BE2C (cell line): ENCODE data around the gene SHOC2. TPM values are rescaled to one million over a fixed set of nuclear protein-coding genes. Genes with fewer than 3 reads are reported as not detected.

ENCODE experiments used
- DNase-seq: peaks from one replicate; pipeline ENCODE4 v3.0.0-alpha.2; 2020
- H3K27me3 ChIP-seq: fragments of 250-450 bp; sonication (Bioruptor Pico); 2 replicates; pipeline ENCODE4 v1.5.1; 2020; ENCODE audit warnings: mild to moderate bottlenecking
- H3K36me3 ChIP-seq: fragments of 250-450 bp; sonication (Bioruptor Pico); 2 replicates; pipeline ENCODE4 v1.5.1; 2020; ENCODE audit warnings: mild to moderate bottlenecking
- H3K4me1 ChIP-seq: fragments of 250-450 bp; sonication (Bioruptor Pico); 2 replicates; pipeline ENCODE4 v1.5.1; 2020
- H3K4me3 ChIP-seq: 2 replicates; pipeline ENCODE4 v1.5.1; 2011; ENCODE audit warnings: low read depth, low read length
- H3K9me3 ChIP-seq: fragments of 250-450 bp; sonication (Bioruptor Pico); 2 replicates; pipeline ENCODE4 v1.5.1; 2020
- CTCF ChIP-seq: IDR thresholded peaks from 2 replicates; pipeline ENCODE4 v1.5.1; 2012; ENCODE audit warnings: mild to moderate bottlenecking, low read depth, low read length
- polyA plus RNA-seq: library from polyadenylated mRNA; unstranded; fragments of >200 nt; gene quantifications from one replicate; pipeline ENCODE4 v1.2.1, GENCODE V29; 2012; ENCODE audit warnings: low read depth, missing spikeins; ENCODE audit not compliant: insufficient read length, insufficient read depth

Gene SHOC2
- polyA plus RNA-seq: 20.7 TPM

- H3K36me3 ChIP-seq: no peaks in the 10 kb centered on the region
- DNase-seq: peak; percentile 99
- no peaks in the 10 kb centered on the region for H3K27me3 ChIP-seq
- H3K9me3 ChIP-seq: no peaks in the 10 kb centered on the region
- peak within 1 kb of the TSS; percentile 96 for H3K4me3 ChIP-seq
- no peaks in the 10 kb centered on the region for H3K4me1 ChIP-seq
- peak; percentile 23; the same call in 1 of the 2 replicates for TF ChIP-seq CTCF
These were observed at the start of gene SHOC2 for GRCh38 chr10:110919349-110919931. Gene SHOC2 (plus strand): TSS chr10:110919604. CDS start chr10:110964359, 44,755 bp downstream.

GRCh38 chr10:110870823-110871297 lies 48.5 kb upstream of the SHOC2 start:
- no peaks in the 10 kb centered on the region for H3K36me3 ChIP-seq
- TF ChIP-seq CTCF: no peak
- H3K4me1 ChIP-seq: peaks cover 16% of the 10 kb centered on the region
- no peaks in the 10 kb centered on the region for H3K27me3 ChIP-seq
- no peaks in the 10 kb centered on the region for H3K9me3 ChIP-seq
- H3K4me3 ChIP-seq: no peak overlapping the region
- peak; percentile 28 for DNase-seq

- DNase-seq: peak; percentile 99
- Histone ChIP-seq H3K9me3 (no peaks in the 10 kb centered on the region), H3K4me3 (peak within 1 kb of the TSS; percentile 76), H3K27me3 (no peaks in the 10 kb centered on the region), H3K36me3 (no peaks in the 10 kb centered on the region), H3K4me1 (peaks cover 14% of the 10 kb centered on the region)
- TF ChIP-seq CTCF: no peak
These were observed 47.9 kb upstream of the SHOC2 start, which contains the start of gene PDCD4 for GRCh38 chr10:110871298-110872084. Gene PDCD4 (plus strand): TSS chr10:110871928. CDS start chr10:110876028, 4,100 bp downstream.

- DNase-seq: peak; percentile 88
- no peaks in the 10 kb centered on the region for H3K9me3 ChIP-seq
- peak overlapping the region; percentile 76 for H3K4me3 ChIP-seq
- TF ChIP-seq CTCF: peak; percentile 28; the same call in 1 of the 2 replicates
- H3K4me1 ChIP-seq: peaks cover 8% of the 10 kb centered on the region
- H3K36me3 ChIP-seq: no peaks in the 10 kb centered on the region
- H3K27me3 ChIP-seq: no peaks in the 10 kb centered on the region
These were observed 47.0 kb upstream of the SHOC2 start for GRCh38 chr10:110872145-110872983.

GRCh38 chr10:110872984-110873923 lies 46.1 kb upstream of the SHOC2 start:
- H3K4me1 ChIP-seq: peaks cover 8% of the 10 kb centered on the region
- no peaks in the 10 kb centered on the region for H3K36me3 ChIP-seq
- no peak for DNase-seq
- no peaks in the 10 kb centered on the region for H3K27me3 ChIP-seq
- peak overlapping the region; percentile 76 for H3K4me3 ChIP-seq
- no peak for TF ChIP-seq CTCF
- H3K9me3 ChIP-seq: no peaks in the 10 kb centered on the region
